Sigmoid colon (tissue), 7 donors: Measurements from ENCODE around the gene ADARB1. TPM values are rescaled to one million over a fixed set of nuclear protein-coding genes. Genes with fewer than 3 reads are reported as not detected.
A peak's percentile ranks its signal among the peaks of the same experiment; 100 is the strongest.

ENCODE experiments used
- DNase-seq: peaks from one replicate; pipeline ENCODE4 v3.0.0-alpha.2; 2019
- H3K27ac ChIP-seq, 4 donors: fragments of 200-600 bp; sonication (generic); one replicate each; pipeline ENCODE4 v1.5.1; 2016 to 2019; ENCODE audit warnings: mild to moderate bottlenecking in 1 of 4
- H3K27me3 ChIP-seq, 3 donors: fragments of 200-600 bp; sonication (generic); one replicate each; pipeline ENCODE4 v1.5.1; 2019; ENCODE audit warnings: mild to moderate bottlenecking in 1 of 3
- H3K36me3 ChIP-seq, 4 donors: fragments of 200-600 bp; sonication (generic); one replicate each; pipeline ENCODE4 v1.5.1; 2016 to 2019
- H3K4me1 ChIP-seq, 4 donors: fragments of 200-600 bp; sonication (generic); one replicate each; pipeline ENCODE4 v1.5.1; 2017 to 2019
- H3K4me3 ChIP-seq, 4 donors: fragments of 200-600 bp; sonication (generic); one replicate each; pipeline ENCODE4 v1.5.1; 2017 to 2019; ENCODE audit warnings: mild to moderate bottlenecking in 2 of 4, moderate library complexity in 1 of 4
- H3K9me3 ChIP-seq, 4 donors: fragments of 200-600 bp in 3 of 4; sonication (generic) in 3 of 4; one replicate each; pipeline versions ENCODE4 v1.5.1 to v1.6.1; 2013 to 2019
- CTCF ChIP-seq, 4 experiments: fragments of 450-650 bp in 3 of 4; fragments of 200-600 bp in 1 of 4; IDR thresholded peaks; one replicate each; pipeline ENCODE4 v1.5.1; 2016 to 2019; ENCODE audit warnings: antibody characterized with exemption in 4 of 4, mild to moderate bottlenecking in 3 of 4, moderate library complexity in 2 of 4
- EP300 ChIP-seq, 4 donors: sonication (generic); formaldehyde crosslinking; IDR thresholded peaks; one replicate each; pipeline ENCODE4 v1.6.1; 2017; ENCODE audit warnings: antibody characterized with exemption in 4 of 4
- POLR2A ChIP-seq, 2 donors: fragments of 450-650 bp; IDR thresholded peaks; one replicate each; pipeline ENCODE4 v1.6.1; 2016; ENCODE audit warnings: antibody characterized with exemption in 2 of 2, mild to moderate bottlenecking in 2 of 2, moderate library complexity in 2 of 2
- POLR2AphosphoS5 ChIP-seq, 4 donors: sonication (generic); formaldehyde crosslinking; IDR thresholded peaks; one replicate each; pipeline ENCODE4 v1.6.1; 2017; ENCODE audit warnings: antibody characterized with exemption in 4 of 4
- WGBS, 2 donors: extraction: QIAGEN DNeasy Blood & Tissue Kit; methylation state at CpG; one replicate each; pipeline ENCODE4 v1.1.7; 2013; 5-methylcytosine and 5-hydroxymethylcytosine counted together
- intact Hi-C: fragments of 100-400 bp; cut with DNase I; formaldehyde crosslinking; loops from one replicate; pipeline ENCODE4 v1.15.1; 2023
- polyA plus RNA-seq, 3 donors: library from polyadenylated mRNA; stranded (reverse); fragments of 200-250 nt; gene quantifications; one replicate each; pipeline ENCODE4 v1.2.3, GENCODE V29; 2013
- total RNA-seq, 4 donors: library from RNA; depleted of rRNA; stranded (reverse); fragments of >200 nt; gene quantifications; one replicate each; pipeline ENCODE4 v1.1.0, GENCODE V29; 2016
- donor health status: healthy with polysubstance abuse.
- donor health status: Bipolar disorder and iron deficiency.
- donor health status: healthy.

The ADARB1 gene
- total and polyA plus RNA-seq, 7 donors = 0.92 to 102 (median 41.3) TPM

GRCh38 chr21:45270306-45270821, 196.0 kb downstream of the ADARB1 start:
- intact Hi-C loops = no loop called here
- peak; percentile 46 for DNase-seq
- H3K36me3 ChIP-seq = peaks cover 41 to 88% (median 57%) of the 10 kb centered on the region in 4 donors

More at GRCh38 chr21:45270306-45270821, 196.0 kb downstream of the ADARB1 start:
- no peaks in the 10 kb centered on the region for H3K4me1 ChIP-seq
- no peak overlapping the region for H3K4me3 ChIP-seq
- H3K27me3 ChIP-seq = no peaks in the 10 kb centered on the region
- H3K27ac ChIP-seq = no peak overlapping the region
- 96 to 97% methylated on average over 13 of the region's 13 CpGs for WGBS, 2 donors
- peaks cover 0 to 3% (median 1%) of the 10 kb centered on the region in 4 donors for H3K9me3 ChIP-seq
- TF ChIP-seq POLR2A (IDR thresholded peaks at IDR 0.05) (no peak), CTCF (IDR thresholded peaks at IDR 0.05) (no peak), EP300 (IDR thresholded peaks at IDR 0.05) (no peak), POLR2AphosphoS5 (IDR thresholded peaks at IDR 0.05) (no peak)

Other genes with a start within 250 kb of the ADARB1 start
- 100 to 1,000 TPM; 158 to 208 (median 188) TPM for gene PTTG1IP, start 200.9 kb upstream of the ADARB1 start, total RNA-seq
- 100 to 1,000 TPM in 1 of 3 donors, 10 to 100 TPM in 2; 49.7 to 146 (median 59.5) TPM for gene PTTG1IP, start 200.9 kb upstream of the ADARB1 start, polyA plus RNA-seq
- gene ITGB2, start 153.7 kb upstream of the ADARB1 start, total RNA-seq = 10 to 100 TPM; 14.7 to 82.0 (median 48.5) TPM
- gene ITGB2, start 153.7 kb upstream of the ADARB1 start, polyA plus RNA-seq = 100 to 1,000 TPM in 1 of 3 donors, 10 to 100 TPM in 2; 21.0 to 103 (median 60.5) TPM
- 10 to 100 TPM; 18.3 to 38.8 (median 22.0) TPM for gene SLX9, start 134.6 kb upstream of the ADARB1 start, total RNA-seq
- 10 to 100 TPM in 2 of 3 donors, 1 to 10 TPM in 1; 9.7 to 31.9 (median 15.0) TPM for gene SLX9, start 134.6 kb upstream of the ADARB1 start, polyA plus RNA-seq
- 10 to 100 TPM; 13.0 to 31.3 (median 20.9) TPM for gene POFUT2, start 213.3 kb downstream of the ADARB1 start, total RNA-seq
- gene POFUT2, start 213.3 kb downstream of the ADARB1 start, polyA plus RNA-seq = 10 to 100 TPM in 1 of 3 donors, 1 to 10 TPM in 2; 2.5 to 21.6 (median 3.0) TPM